Neural progenitor cell (in vitro differentiated cells): ENCODE data around the gene PHKA2. TPM values are rescaled to one million over a fixed set of nuclear protein-coding genes. Genes with fewer than 3 reads are reported as not detected.

ENCODE experiments used
- DNase-seq: peaks from one replicate; pipeline ENCODE4 v3.0.0-alpha.2; 2016; ENCODE audit warnings: low spot score
- H2AFZ ChIP-seq: fragments of 200-600 bp; sonication (generic); replicated peaks from 2 replicates; pipeline ENCODE4 v1.6.1; 2016; ENCODE audit warnings: antibody characterized with exemption
- H3F3A ChIP-seq: fragments of 200-600 bp; sonication (generic); 2 replicates; pipeline ENCODE4 v1.6.1; 2016; ENCODE audit warnings: antibody characterized with exemption, low read depth
- H3K27ac ChIP-seq: fragments of 200-600 bp; sonication (generic); 2 replicates; pipeline ENCODE4 v1.5.1; 2016; ENCODE audit warnings: mild to moderate bottlenecking
- H3K27me3 ChIP-seq: fragments of 200-600 bp; sonication (generic); 2 replicates; pipeline ENCODE4 v1.6.1; 2016; ENCODE audit warnings: mild to moderate bottlenecking, moderate library complexity
- H3K36me3 ChIP-seq: fragments of 200-600 bp; sonication (generic); 2 replicates; pipeline ENCODE4 v1.5.1; 2016
- H3K4me1 ChIP-seq: fragments of 200-600 bp; sonication (generic); 2 replicates; pipeline ENCODE4 v1.6.1; 2016; ENCODE audit warnings: mixed run types
- H3K4me2 ChIP-seq: fragments of 200-600 bp; sonication (generic); 2 replicates; pipeline ENCODE4 v1.6.1; 2016
- H3K4me3 ChIP-seq: fragments of 200-600 bp; sonication (generic); 2 replicates; pipeline ENCODE4 v1.5.1; 2016
- H3K79me2 ChIP-seq: fragments of 200-600 bp; sonication (generic); 2 replicates; pipeline ENCODE4 v1.6.1; 2016; ENCODE audit warnings: low read depth
- H3K9ac ChIP-seq: fragments of 200-600 bp; sonication (generic); 2 replicates; pipeline ENCODE4 v1.6.1; 2016
- H3K9me3 ChIP-seq: fragments of 200-600 bp; sonication (generic); 2 replicates; pipeline ENCODE4 v1.5.1; 2016; ENCODE audit warnings: low read depth
- H4K20me1 ChIP-seq: fragments of 200-600 bp; sonication (generic); 2 replicates; pipeline ENCODE4 v1.6.1; 2016; ENCODE audit warnings: low read depth
- H3K27ac Mint-ChIP-seq: 3 replicates; pipeline ENCODE4 v1.8.0; 2021; ENCODE audit warnings: mixed read lengths
- H3K27me3 Mint-ChIP-seq: 2 replicates; pipeline ENCODE4 v1.8.0; 2022; ENCODE audit warnings: low read depth, mild to moderate bottlenecking, inconsistent platforms, moderate library complexity, mixed read lengths; ENCODE audit not compliant: insufficient read depth
- H3K36me3 Mint-ChIP-seq: 3 replicates; pipeline ENCODE4 v1.8.0; 2021; ENCODE audit warnings: mixed read lengths
- H3K4me1 Mint-ChIP-seq: 3 replicates; pipeline ENCODE4 v1.8.0; 2021; ENCODE audit warnings: mixed read lengths
- H3K4me3 Mint-ChIP-seq: 3 replicates; pipeline ENCODE4 v1.8.0; 2021; ENCODE audit warnings: mild to moderate bottlenecking, moderate library complexity, mixed read lengths
- H3K9me3 Mint-ChIP-seq: 3 replicates; pipeline ENCODE4 v1.8.0; 2020; ENCODE audit warnings: mixed read lengths
- EZH2 ChIP-seq: fragments of 200-600 bp; sonication (generic); IDR thresholded peaks from 2 replicates; pipeline ENCODE4 v1.6.1; 2017; ENCODE audit warnings: antibody characterized with exemption, mild to moderate bottlenecking, moderate library complexity
- EZH2phosphoT487 ChIP-seq: fragments of 200-600 bp; sonication (generic); IDR thresholded peaks from 2 replicates; pipeline ENCODE4 v1.6.1; 2017; ENCODE audit warnings: antibody characterized with exemption
- total RNA-seq: library from RNA; depleted of rRNA; stranded (reverse); fragments of >200 nt; gene quantifications from 2 replicates; pipeline ENCODE4 v1.2.3, GENCODE V29; 2015; ENCODE audit warnings: low replicate concordance
- TF ChIP-seq, protein P1 (sequence below): fragments of 200-600 bp; sonication (generic); IDR thresholded peaks from 2 replicates; pipeline ENCODE4 v1.5.1; 2017; ENCODE audit warnings: antibody characterized with exemption, mild to moderate bottlenecking

PHKA2 gene
- total RNA-seq, 1 donor from 2014 or later, result 18.2 TPM

DNA sequence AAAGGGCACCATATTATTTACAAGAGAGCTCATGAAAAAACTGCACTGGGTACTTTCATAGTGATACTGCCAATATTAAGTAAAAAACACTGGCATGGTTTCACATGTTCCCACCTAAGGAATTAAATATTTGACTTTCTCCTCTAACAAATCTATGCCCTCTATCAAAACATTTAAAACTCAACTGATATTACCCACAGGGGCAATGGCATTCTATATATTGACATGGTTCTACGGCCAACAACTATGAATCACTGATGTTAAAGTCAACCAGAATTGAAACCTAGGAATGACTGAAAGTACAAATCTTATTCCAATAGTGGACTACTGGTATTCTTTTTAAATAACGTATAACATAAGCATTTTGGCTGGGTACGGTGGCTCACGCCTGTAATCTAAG lies 28.2 kb downstream of the PHKA2 start:
- Mint-ChIP-seq H3K4me3 (no peak overlapping the region), H3K9me3 (peaks cover 2% of the 10 kb centered on the region), H3K27ac (no peak overlapping the region), H3K4me1 (no peaks in the 10 kb centered on the region), H3K27me3 (no peaks in the 10 kb centered on the region), H3K36me3 (peaks cover 7% of the 10 kb centered on the region)
- Histone ChIP-seq H3K36me3 (no peaks in the 10 kb centered on the region), H3K9me3 (no peaks in the 10 kb centered on the region), H3K4me2 (no peak overlapping the region), H3K27ac (no peak overlapping the region), H3K9ac (no peak overlapping the region), H3K4me3 (no peak overlapping the region), H3F3A (no peaks in the 10 kb centered on the region), H2AFZ (no peak overlapping the region), H4K20me1 (no peaks in the 10 kb centered on the region), H3K4me1 (no peaks in the 10 kb centered on the region), H3K27me3 (no peaks in the 10 kb centered on the region), H3K79me2 (no peaks in the 10 kb centered on the region)
- no peak for DNase-seq
- TF ChIP-seq, protein P1, sequence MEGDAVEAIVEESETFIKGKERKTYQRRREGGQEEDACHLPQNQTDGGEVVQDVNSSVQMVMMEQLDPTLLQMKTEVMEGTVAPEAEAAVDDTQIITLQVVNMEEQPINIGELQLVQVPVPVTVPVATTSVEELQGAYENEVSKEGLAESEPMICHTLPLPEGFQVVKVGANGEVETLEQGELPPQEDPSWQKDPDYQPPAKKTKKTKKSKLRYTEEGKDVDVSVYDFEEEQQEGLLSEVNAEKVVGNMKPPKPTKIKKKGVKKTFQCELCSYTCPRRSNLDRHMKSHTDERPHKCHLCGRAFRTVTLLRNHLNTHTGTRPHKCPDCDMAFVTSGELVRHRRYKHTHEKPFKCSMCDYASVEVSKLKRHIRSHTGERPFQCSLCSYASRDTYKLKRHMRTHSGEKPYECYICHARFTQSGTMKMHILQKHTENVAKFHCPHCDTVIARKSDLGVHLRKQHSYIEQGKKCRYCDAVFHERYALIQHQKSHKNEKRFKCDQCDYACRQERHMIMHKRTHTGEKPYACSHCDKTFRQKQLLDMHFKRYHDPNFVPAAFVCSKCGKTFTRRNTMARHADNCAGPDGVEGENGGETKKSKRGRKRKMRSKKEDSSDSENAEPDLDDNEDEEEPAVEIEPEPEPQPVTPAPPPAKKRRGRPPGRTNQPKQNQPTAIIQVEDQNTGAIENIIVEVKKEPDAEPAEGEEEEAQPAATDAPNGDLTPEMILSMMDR, result no peak
- no peak for TF ChIP-seq EZH2phosphoT487
- TF ChIP-seq EZH2, result no peak

DNA sequence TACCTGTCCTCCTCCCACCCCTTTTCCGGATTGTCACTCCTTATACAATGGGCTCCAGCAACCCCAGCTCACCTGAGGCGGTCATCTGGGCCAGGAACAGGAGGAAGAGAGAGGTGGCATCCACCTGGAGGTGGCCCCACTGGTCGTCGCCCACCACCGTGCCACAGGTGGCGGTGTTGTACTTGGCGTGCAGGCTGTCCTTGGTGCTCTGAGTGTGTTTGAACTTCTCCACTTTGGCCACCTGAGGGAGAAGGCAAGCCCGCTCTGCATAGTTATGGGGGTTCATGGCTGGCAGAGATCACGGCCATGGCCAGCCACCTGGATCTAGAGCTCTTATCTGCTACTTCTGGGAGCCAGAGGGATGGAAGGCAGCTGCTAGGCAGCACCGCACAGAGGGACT lies 32.9 kb downstream of the PHKA2 start:
- no peak overlapping the region for H3K9ac ChIP-seq
- H3F3A ChIP-seq, result no peaks in the 10 kb centered on the region
- no peaks in the 10 kb centered on the region for H3K4me1 ChIP-seq
- H2AFZ ChIP-seq, result no peak overlapping the region
- Mint-ChIP-seq H3K4me1 (no peaks in the 10 kb centered on the region), H3K36me3 (peaks cover 11% of the 10 kb centered on the region), H3K27me3 (peaks cover 2% of the 10 kb centered on the region), H3K9me3 (peaks cover 2% of the 10 kb centered on the region), H3K4me3 (no peak overlapping the region), H3K27ac (no peak overlapping the region)
- TF ChIP-seq EZH2 (no peak), EZH2phosphoT487 (no peak)
- TF ChIP-seq, protein P1, result no peak
- H3K79me2 ChIP-seq, result no peaks in the 10 kb centered on the region
- no peaks in the 10 kb centered on the region for H3K9me3 ChIP-seq
- no peak overlapping the region for H3K27ac ChIP-seq
- no peaks in the 10 kb centered on the region for H4K20me1 ChIP-seq
- H3K36me3 ChIP-seq, result no peaks in the 10 kb centered on the region
- no peak overlapping the region for H3K4me3 ChIP-seq
- no peak overlapping the region for H3K4me2 ChIP-seq
- DNase-seq, result no peak
- no peaks in the 10 kb centered on the region for H3K27me3 ChIP-seq

DNA sequence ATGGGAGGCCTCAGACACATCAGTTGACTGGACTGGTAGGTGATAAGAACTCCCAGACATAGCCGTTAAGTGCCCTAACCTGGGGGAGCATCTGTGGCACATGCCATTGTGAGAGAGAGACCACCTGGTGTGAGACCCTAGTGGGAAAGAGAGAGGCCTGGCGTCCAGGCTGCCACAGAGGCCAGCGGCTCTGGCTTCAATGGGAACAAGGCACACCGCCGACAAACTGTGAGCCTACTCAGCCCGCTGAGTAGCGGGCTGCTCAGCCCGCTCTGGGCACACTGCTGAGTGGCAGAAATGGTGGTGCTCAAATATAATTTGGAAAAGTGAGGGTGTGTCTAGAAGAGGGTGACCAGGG lies 34.0 kb downstream of the PHKA2 start:
- no peak for TF ChIP-seq EZH2
- TF ChIP-seq, protein P1, result no peak
- no peak for TF ChIP-seq EZH2phosphoT487
- Histone ChIP-seq H3K9me3 (no peaks in the 10 kb centered on the region), H3K27ac (no peak overlapping the region), H2AFZ (no peak overlapping the region), H3K36me3 (no peaks in the 10 kb centered on the region), H3K4me2 (no peak overlapping the region), H3K27me3 (no peaks in the 10 kb centered on the region), H3K9ac (no peak overlapping the region), H3K79me2 (no peaks in the 10 kb centered on the region), H4K20me1 (no peaks in the 10 kb centered on the region), H3K4me1 (no peaks in the 10 kb centered on the region), H3K4me3 (no peak overlapping the region), H3F3A (no peaks in the 10 kb centered on the region)
- no peak for DNase-seq
- peaks cover 2% of the 10 kb centered on the region for H3K27me3 Mint-ChIP-seq
- no peaks in the 10 kb centered on the region for H3K4me1 Mint-ChIP-seq
- no peak overlapping the region for H3K27ac Mint-ChIP-seq
- peaks cover 2% of the 10 kb centered on the region for H3K9me3 Mint-ChIP-seq
- no peak overlapping the region for H3K4me3 Mint-ChIP-seq
- peaks cover 11% of the 10 kb centered on the region for H3K36me3 Mint-ChIP-seq
